Measurements from ENCODE around the gene LCA5.
"Not testable (repeated sequence)": the region's sequence is repeated elsewhere in the genome, so short reads cannot be mapped to it uniquely, and the experiment has no call there.

The LCA5 gene

GRCh38 chr6:79536954-79537747, at the start of gene LCA5:
Gene LCA5 (minus strand): TSS chr6:79537430. CDS start chr6:79518894, 18,536 bp downstream.
- Histone ChIP-seq H3K4me3 (ENCODE audit: insufficient read depth, low read length, poor library complexity, severe bottlenecking) (no peak within 1 kb of the TSS), H3K9me2 (replicated peaks; ENCODE audit: insufficient read depth, low read length) (no peaks in the 10 kb centered on the region), H3K27me3 (ENCODE audit: low read length) (no peaks in the 10 kb centered on the region), H2AFZ (ENCODE audit: low read depth, low read length, severe bottlenecking) (no peak within 1 kb of the TSS), H3K9me3 (ENCODE audit: insufficient read depth, low read length) (no peaks in the 10 kb centered on the region), H3F3A (ENCODE audit: insufficient read depth) (no peaks in the 10 kb centered on the region), H3K9ac (ENCODE audit: low read length) (no peak within 1 kb of the TSS), H3K36me3 (ENCODE audit: low read length) (no peaks in the 10 kb centered on the region), H3K27ac (ENCODE audit: low read depth, low read length) (no peak within 1 kb of the TSS), H3K4me2 (ENCODE audit: low read depth, low read length, poor library complexity, severe bottlenecking) (no peak within 1 kb of the TSS), H3K79me2 (ENCODE audit: insufficient read depth, low read length) (no peaks in the 10 kb centered on the region), H4K20me1 (ENCODE audit: low read depth, low read length) (no peaks in the 10 kb centered on the region)
- TF ChIP-seq CTCF (IDR thresholded peaks at IDR 0.05; ENCODE audit: insufficient read depth, low read length, poor library complexity, severe bottlenecking) = no peak
- TF ChIP-seq EZH2phosphoT487 (conservative IDR thresholded peaks at IDR 0.05; ENCODE audit: low read length) = no peak

- Histone ChIP-seq H3K36me3 (ENCODE audit: low read length) (no peaks in the 10 kb centered on the region), H4K20me1 (ENCODE audit: low read depth, low read length) (no peaks in the 10 kb centered on the region), H3K27ac (ENCODE audit: low read depth, low read length) (no peak overlapping the region), H3K27me3 (ENCODE audit: low read length) (no peaks in the 10 kb centered on the region), H2AFZ (ENCODE audit: low read depth, low read length, severe bottlenecking) (no peak overlapping the region), H3F3A (ENCODE audit: insufficient read depth) (no peaks in the 10 kb centered on the region), H3K9ac (ENCODE audit: low read length) (no peak overlapping the region), H3K9me3 (ENCODE audit: insufficient read depth, low read length) (no peaks in the 10 kb centered on the region), H3K79me2 (ENCODE audit: insufficient read depth, low read length) (no peaks in the 10 kb centered on the region), H3K9me2 (replicated peaks; ENCODE audit: insufficient read depth, low read length) (no peaks in the 10 kb centered on the region), H3K4me3 (ENCODE audit: insufficient read depth, low read length, poor library complexity, severe bottlenecking) (no peak overlapping the region), H3K4me2 (ENCODE audit: low read depth, low read length, poor library complexity, severe bottlenecking) (no peak overlapping the region)
- TF ChIP-seq EZH2phosphoT487 (conservative IDR thresholded peaks at IDR 0.05; ENCODE audit: low read length) (no peak), CTCF (IDR thresholded peaks at IDR 0.05; ENCODE audit: insufficient read depth, low read length, poor library complexity, severe bottlenecking) (no peak)
These were observed 49.3 kb upstream of the LCA5 start for GRCh38 chr6:79586548-79586947.

GRCh38 chr6:79584332-79584731, 47.1 kb upstream of the LCA5 start:
- H3K27ac ChIP-seq (ENCODE audit: low read depth, low read length) = no peak overlapping the region
- H3K9me3 ChIP-seq (ENCODE audit: insufficient read depth, low read length) = no peaks in the 10 kb centered on the region
- no peaks in the 10 kb centered on the region for H3F3A ChIP-seq (ENCODE audit: insufficient read depth)
- H3K79me2 ChIP-seq (ENCODE audit: insufficient read depth, low read length) = no peaks in the 10 kb centered on the region
- no peak overlapping the region for H2AFZ ChIP-seq (ENCODE audit: low read depth, low read length, severe bottlenecking)
- no peaks in the 10 kb centered on the region for H3K36me3 ChIP-seq (ENCODE audit: low read length)
- no peak overlapping the region for H3K4me3 ChIP-seq (ENCODE audit: insufficient read depth, low read length, poor library complexity, severe bottlenecking)
- H3K9ac ChIP-seq (ENCODE audit: low read length) = no peak overlapping the region
- no peaks in the 10 kb centered on the region for H4K20me1 ChIP-seq (ENCODE audit: low read depth, low read length)
- no peak overlapping the region for H3K4me2 ChIP-seq (ENCODE audit: low read depth, low read length, poor library complexity, severe bottlenecking)
- no peak for TF ChIP-seq EZH2phosphoT487 (conservative IDR thresholded peaks at IDR 0.05; ENCODE audit: low read length)
- TF ChIP-seq CTCF (IDR thresholded peaks at IDR 0.05; ENCODE audit: insufficient read depth, low read length, poor library complexity, severe bottlenecking) = no peak
- no peaks in the 10 kb centered on the region for H3K9me2 ChIP-seq (replicated peaks; ENCODE audit: insufficient read depth, low read length)
- H3K27me3 ChIP-seq (ENCODE audit: low read length) = no peaks in the 10 kb centered on the region

- not testable (repeated sequence) for H3K27ac ChIP-seq (ENCODE audit: low read depth, low read length); H3K4me3 ChIP-seq (ENCODE audit: insufficient read depth, low read length, poor library complexity, severe bottlenecking); H3K9me2 ChIP-seq (replicated peaks; ENCODE audit: insufficient read depth, low read length); H3K9me3 ChIP-seq (ENCODE audit: insufficient read depth, low read length); H4K20me1 ChIP-seq (ENCODE audit: low read depth, low read length); H3K27me3 ChIP-seq (ENCODE audit: low read length); H2AFZ ChIP-seq (ENCODE audit: low read depth, low read length, severe bottlenecking); H3K4me2 ChIP-seq (ENCODE audit: low read depth, low read length, poor library complexity, severe bottlenecking); H3K9ac ChIP-seq (ENCODE audit: low read length); H3F3A ChIP-seq (ENCODE audit: insufficient read depth); H3K36me3 ChIP-seq (ENCODE audit: low read length); H3K79me2 ChIP-seq (ENCODE audit: insufficient read depth, low read length)
These were observed 40.7 kb upstream of the LCA5 start for GRCh38 chr6:79577926-79578325.

Data from SU-DHL-6 (cell line).